Esophagus muscularis mucosa (tissue), 4 donors: Measurements from ENCODE around the gene TYSND1. TPM values are rescaled to one million over a fixed set of nuclear protein-coding genes. Genes with fewer than 3 reads are reported as not detected.

Source experiments
- DNase-seq: peaks from one replicate; pipeline ENCODE4 v3.0.0-alpha.2; 2017; ENCODE audit errors: extremely low spot score
- H3K27ac ChIP-seq, 4 donors: fragments of 200-600 bp; sonication (generic); replicated peaks in 1 of 4; 1 replicate in 3 of 4; 2 replicates in 1 of 4; pipeline ENCODE4 v1.5.1; 2016 to 2019; ENCODE audit warnings: mild to moderate bottlenecking in 1 of 4
- H3K27me3 ChIP-seq, 4 donors: fragments of 200-600 bp; sonication (generic); one replicate each; pipeline versions ENCODE4 v1.5.1 to v1.6.0; 2016 to 2019
- H3K36me3 ChIP-seq, 4 donors: fragments of 200-600 bp; sonication (generic); one replicate each; pipeline ENCODE4 v1.5.1; 2016 to 2019
- H3K4me1 ChIP-seq, 4 donors: fragments of 200-600 bp; sonication (generic); one replicate each; pipeline ENCODE4 v1.5.1; 2016 to 2019
- H3K4me3 ChIP-seq, 4 donors: fragments of 200-600 bp; sonication (generic); 1 replicate in 2 of 4; 2 replicates in 2 of 4; pipeline ENCODE4 v1.5.1; 2016 to 2019; ENCODE audit warnings: mild to moderate bottlenecking in 4 of 4, moderate library complexity in 1 of 4
- H3K9me3 ChIP-seq, 4 donors: fragments of 200-600 bp; sonication (generic); 1 replicate in 3 of 4; 2 replicates in 1 of 4; pipeline ENCODE4 v1.5.1; 2016 to 2019
- CTCF ChIP-seq, 3 experiments: fragments of 200-600 bp in 2 of 3; fragments of 450-650 bp in 1 of 3; sonication (generic) in 2 of 3; IDR thresholded peaks; one replicate each; pipeline ENCODE4 v1.5.1; 2017 to 2019; ENCODE audit warnings: antibody characterized with exemption in 3 of 3, mild to moderate bottlenecking in 2 of 3, moderate library complexity in 1 of 3
- EP300 ChIP-seq: sonication (generic); formaldehyde crosslinking; IDR thresholded peaks from one replicate; pipeline ENCODE4 v1.6.1; 2017; ENCODE audit warnings: antibody characterized with exemption
- POLR2A ChIP-seq: fragments of 450-650 bp; IDR thresholded peaks from one replicate; pipeline ENCODE4 v1.6.1; 2017; ENCODE audit warnings: antibody characterized with exemption, moderate library complexity, mild to moderate bottlenecking, low read depth
- POLR2AphosphoS5 ChIP-seq, 2 donors: sonication (generic); formaldehyde crosslinking; IDR thresholded peaks; one replicate each; pipeline ENCODE4 v1.6.1; 2017; ENCODE audit warnings: antibody characterized with exemption in 2 of 2
- WGBS: methylation state at CpG from one replicate; pipeline ENCODE4 v1.1.5; 2018; 5-methylcytosine and 5-hydroxymethylcytosine counted together
- intact Hi-C: fragments of 100-400 bp; cut with DNase I; formaldehyde crosslinking; loops from one replicate; pipeline ENCODE4 v1.15.1; 2023
- total RNA-seq, 4 donors: library from RNA; depleted of rRNA; stranded (reverse); fragments of >200 nt; gene quantifications; one replicate each; pipeline versions ENCODE4 v1.1.0 to v1.2.1, GENCODE V29; 2016

TYSND1 gene
- total RNA-seq, 4 donors from 2014 or later: 6.0 to 12.2 (median 9.3) TPM

GRCh38 chr10:70176441-70176840, 29.9 kb upstream of the TYSND1 start:
- no peak overlapping the region for H3K27ac ChIP-seq
- no peak overlapping the region for H3K4me3 ChIP-seq
- WGBS: 94% methylated on average over 6 of the region's 6 CpGs
- H3K4me1 ChIP-seq: peaks cover 0 to 8% (median 2%) of the 10 kb centered on the region in 4 donors
- peaks cover 0 to 8% (median 2%) of the 10 kb centered on the region in 4 donors for H3K9me3 ChIP-seq
- TF ChIP-seq POLR2A: no peak
- no peak for TF ChIP-seq POLR2AphosphoS5 (IDR thresholded peaks at IDR 0.05)
- TF ChIP-seq EP300: no peak
- no peak for TF ChIP-seq CTCF (IDR thresholded peaks at IDR 0.05)
- H3K27me3 ChIP-seq: peaks cover 0 to 10% (median 0%) of the 10 kb centered on the region in 4 donors
- intact Hi-C loops: no loop called here
- H3K36me3 ChIP-seq: no peaks in the 10 kb centered on the region
- DNase-seq: no peak

DNA sequence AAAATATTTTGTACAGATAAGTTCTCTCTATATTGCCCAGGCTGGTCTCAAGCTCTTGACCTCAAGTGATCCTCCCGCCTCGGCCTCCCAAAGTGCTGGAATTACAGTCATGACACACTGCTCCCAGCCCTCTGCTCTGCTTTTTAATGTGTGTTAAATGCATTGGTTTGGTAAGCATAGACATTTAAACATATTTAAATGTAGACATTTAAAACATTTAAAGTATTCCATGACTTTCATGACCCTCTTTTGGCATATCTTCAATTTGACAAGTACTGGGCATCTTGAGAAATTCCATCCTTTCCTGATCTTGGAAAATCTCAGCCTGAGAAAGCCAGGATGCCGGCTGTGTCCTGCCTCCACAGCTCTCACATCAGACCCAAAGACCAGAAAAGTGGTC, 29.0 kb upstream of the TYSND1 start:
- TF ChIP-seq CTCF (IDR thresholded peaks at IDR 0.05) (no peak), POLR2AphosphoS5 (IDR thresholded peaks at IDR 0.05) (no peak), POLR2A (no peak), EP300 (no peak)
- intact Hi-C loops: no loop called here
- peaks cover 0 to 10% (median 0%) of the 10 kb centered on the region in 4 donors for H3K27me3 ChIP-seq
- no peak overlapping the region for H3K27ac ChIP-seq
- no peak for DNase-seq
- H3K36me3 ChIP-seq: no peaks in the 10 kb centered on the region
- no peak overlapping the region for H3K4me3 ChIP-seq
- 95% methylated on average over 3 of the region's 3 CpGs for WGBS
- H3K4me1 ChIP-seq: peaks cover 0 to 13% (median 4%) of the 10 kb centered on the region in 4 donors
- H3K9me3 ChIP-seq: peaks cover 0 to 8% (median 2%) of the 10 kb centered on the region in 4 donors

GRCh38 chr10:70174058-70174741, 27.7 kb upstream of the TYSND1 start:
- WGBS: 55% methylated on average over 4 of the region's 4 CpGs
- peaks cover 5 to 18% (median 8%) of the 10 kb centered on the region in 4 donors for H3K4me1 ChIP-seq

GRCh38 chr10:70169649-70170364, 23.3 kb upstream of the TYSND1 start:
- no peak for DNase-seq
- H3K9me3 ChIP-seq: no peaks in the 10 kb centered on the region
- peak overlapping the region; percentile 84 to 96 (median 90) for H3K4me3 ChIP-seq
- H3K36me3 ChIP-seq: peaks cover 0 to 8% (median 0%) of the 10 kb centered on the region in 4 donors
- H3K27me3 ChIP-seq: no peaks in the 10 kb centered on the region
- peaks cover 32 to 51% (median 47%) of the 10 kb centered on the region in 4 donors for H3K4me1 ChIP-seq
- whole genome bisulfite sequencing: under 1% methylated on average over 26 of the region's 40 CpGs
- intact Hi-C loops: no loop called here
- H3K27ac ChIP-seq: peak overlapping the region; percentile 93 to 96 (median 94)
- TF ChIP-seq POLR2AphosphoS5 (IDR thresholded peaks at IDR 0.05): no peak
- TF ChIP-seq EP300: no peak
- TF ChIP-seq CTCF (IDR thresholded peaks at IDR 0.05): no peak
- TF ChIP-seq POLR2A: no peak

More at GRCh38 chr10:70174058-70174741, 27.7 kb upstream of the TYSND1 start:
- intact Hi-C loops: no loop called here
- Histone ChIP-seq H3K36me3 (no peaks in the 10 kb centered on the region), H3K27me3 (peaks cover 0 to 10% (median 0%) of the 10 kb centered on the region in 4 donors), H3K27ac (no peak overlapping the region), H3K4me3 (no peak overlapping the region), H3K9me3 (no peaks in the 10 kb centered on the region)
- TF ChIP-seq EP300: no peak
- no peak for TF ChIP-seq POLR2AphosphoS5 (IDR thresholded peaks at IDR 0.05)
- TF ChIP-seq CTCF (IDR thresholded peaks at IDR 0.05): no peak
- no peak for TF ChIP-seq POLR2A
- DNase-seq: no peak
